ENCODE data around the gene LILRB5. TPM values are rescaled to one million over a fixed set of nuclear protein-coding genes. Genes with fewer than 3 reads are reported as not detected.
A peak's percentile ranks its signal among the peaks of the same experiment; 100 is the strongest.
"Not testable (repeated sequence)": the region's sequence is repeated elsewhere in the genome, so short reads cannot be mapped to it uniquely, and the experiment has no call there.

LILRB5 gene
- total and polyA plus RNA-seq, 4 donors: 2.7 to 48.7 (median 11.7) TPM

DNA sequence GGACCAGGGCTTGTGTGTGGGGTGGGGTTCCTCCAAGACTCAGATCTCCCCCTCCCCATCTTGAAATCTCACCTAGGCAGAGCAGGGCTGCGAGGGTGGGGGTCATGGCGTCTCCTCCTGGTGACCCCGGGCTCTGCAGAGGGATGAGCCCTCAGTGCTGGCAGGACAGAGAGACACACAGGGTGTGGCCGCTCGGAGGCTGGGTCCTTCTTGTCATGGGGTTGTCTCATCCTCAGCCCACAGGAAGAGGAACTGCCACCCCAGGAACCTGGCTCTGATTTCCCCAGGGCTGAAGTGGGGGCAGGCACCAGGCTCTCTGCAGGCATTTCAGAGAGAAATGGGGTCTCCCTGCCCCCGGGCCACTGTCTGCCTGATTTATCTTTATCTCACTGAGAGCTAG lies 14.4 kb downstream of the LILRB5 start, which contains the start of gene LILRA6:
Gene LILRA6 (minus strand): TSS at position 145 of the 400 bp plus-strand sequence.
- ATAC-seq (ENCODE audit: low FRiP score); DNase-seq; H3K27me3 ChIP-seq (ENCODE audit: control insufficient read depth in 1 of 2, insufficient read depth in 2 of 2, low read length in 1 of 2); H3K9me3 ChIP-seq (ENCODE audit: control insufficient read depth, low read length); H3K4me3 ChIP-seq (ENCODE audit: low read length in 2 of 2); H3K36me3 ChIP-seq (ENCODE audit: control insufficient read depth in 1 of 2, insufficient read depth in 2 of 2, low read length in 1 of 2); intact Hi-C loops (cut with DNase I); H3K4me1 ChIP-seq (ENCODE audit: control insufficient read depth in 1 of 2, insufficient read depth in 2 of 2, low read length in 2 of 2); H3K27ac ChIP-seq (ENCODE audit: low read depth in 1 of 2, low read length in 2 of 2): not testable (repeated sequence)
- 66% methylated on average over 6 of the region's 6 CpGs; no CpG with 5 or more reads in 1 of the 2 donors for WGBS, 2 donors

DNA sequence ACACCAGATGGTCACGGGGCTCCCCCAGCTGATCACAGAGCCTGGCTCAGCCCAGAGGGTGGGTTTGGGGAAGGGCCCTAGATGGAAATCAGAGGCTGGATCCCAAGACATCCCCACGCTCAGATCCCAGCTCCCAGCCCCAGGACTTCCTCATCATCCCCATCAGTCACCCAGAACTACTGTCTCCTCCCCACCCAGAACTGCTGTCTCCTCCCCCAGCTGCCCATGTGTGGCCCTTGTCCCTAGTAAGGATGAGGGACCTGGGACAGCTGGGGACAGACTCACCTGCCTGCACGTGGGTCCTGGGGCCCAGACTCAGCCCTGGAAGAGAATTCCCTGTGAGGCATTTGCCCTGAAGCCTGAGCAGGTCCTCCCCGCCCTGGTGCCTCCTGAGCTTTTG lies 14.8 kb downstream of the LILRB5 start:
- H3K4me1 ChIP-seq (ENCODE audit: control insufficient read depth in 1 of 2, insufficient read depth in 2 of 2, low read length in 2 of 2); H3K27me3 ChIP-seq (ENCODE audit: control insufficient read depth in 1 of 2, insufficient read depth in 2 of 2, low read length in 1 of 2); ATAC-seq (ENCODE audit: low FRiP score); H3K36me3 ChIP-seq (ENCODE audit: control insufficient read depth in 1 of 2, insufficient read depth in 2 of 2, low read length in 1 of 2); H3K4me3 ChIP-seq (ENCODE audit: low read length in 2 of 2); H3K9me3 ChIP-seq (ENCODE audit: control insufficient read depth, low read length); DNase-seq; intact Hi-C loops (cut with DNase I); H3K27ac ChIP-seq (ENCODE audit: low read depth in 1 of 2, low read length in 2 of 2): not testable (repeated sequence)
- 76% methylated on average over 4 of the region's 4 CpGs; no CpG with 5 or more reads in 1 of the 2 donors for WGBS, 2 donors

DNA sequence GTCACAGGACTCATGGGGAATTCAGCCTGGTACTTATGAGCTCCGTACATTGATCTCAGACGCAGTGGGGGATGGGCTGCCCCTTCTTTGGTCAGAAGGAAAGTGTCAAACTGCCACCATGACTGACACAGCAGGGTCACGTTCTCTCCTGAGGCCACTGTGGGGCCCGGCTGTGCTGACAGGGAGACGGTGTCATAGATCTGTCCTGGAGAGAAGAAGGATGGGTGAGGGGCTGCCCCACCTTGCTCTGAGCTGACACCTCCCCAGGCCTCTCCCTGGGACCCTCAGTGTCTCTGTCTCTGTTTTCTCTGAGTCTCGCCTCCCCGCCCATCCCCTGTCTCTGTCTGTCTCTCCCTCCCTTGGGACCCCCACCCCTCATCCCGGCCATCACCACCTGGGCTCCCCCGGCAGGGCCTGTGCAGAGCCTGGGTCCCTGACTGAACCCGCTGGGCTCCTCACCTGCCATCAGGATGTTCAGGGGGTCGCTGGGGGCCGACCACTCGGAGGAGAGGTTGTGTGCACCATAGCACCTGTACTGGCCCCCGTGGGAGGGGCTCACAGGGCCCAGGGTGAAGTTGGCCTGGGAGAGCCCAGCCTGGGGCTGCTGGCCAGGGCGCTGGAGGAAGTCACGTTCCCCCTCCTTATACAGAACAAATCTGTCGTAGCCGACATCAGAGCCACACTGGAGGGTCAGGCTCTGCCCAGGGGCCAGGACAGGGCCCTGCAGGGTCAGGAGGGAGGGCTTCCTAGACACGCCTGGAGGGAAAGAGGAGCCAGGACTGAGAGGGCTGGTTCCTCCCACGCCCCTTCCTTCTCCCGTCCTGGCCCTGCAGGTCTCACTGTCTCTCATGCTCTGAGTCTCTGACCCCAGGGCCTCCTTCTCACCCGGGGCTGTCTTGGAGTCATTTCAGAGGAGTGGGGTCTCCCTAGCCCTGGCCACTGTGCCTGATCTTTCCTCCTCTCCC lies 16.4 kb downstream of the LILRB5 start:
- H3K9me3 ChIP-seq (ENCODE audit: control insufficient read depth, low read length); H3K36me3 ChIP-seq (ENCODE audit: control insufficient read depth in 1 of 2, insufficient read depth in 2 of 2, low read length in 1 of 2); H3K4me3 ChIP-seq (ENCODE audit: low read length in 2 of 2); H3K4me1 ChIP-seq (ENCODE audit: control insufficient read depth in 1 of 2, insufficient read depth in 2 of 2, low read length in 2 of 2); intact Hi-C loops (cut with DNase I); H3K27ac ChIP-seq (ENCODE audit: low read depth in 1 of 2, low read length in 2 of 2); H3K27me3 ChIP-seq (ENCODE audit: control insufficient read depth in 1 of 2, insufficient read depth in 2 of 2, low read length in 1 of 2); ATAC-seq (ENCODE audit: low FRiP score): not testable (repeated sequence)
- DNase-seq: peak in 1 of 2 donors; percentile 32
- WGBS, 2 donors: 56% methylated on average over 12 to 19 of the region's 22 CpGs

DNA sequence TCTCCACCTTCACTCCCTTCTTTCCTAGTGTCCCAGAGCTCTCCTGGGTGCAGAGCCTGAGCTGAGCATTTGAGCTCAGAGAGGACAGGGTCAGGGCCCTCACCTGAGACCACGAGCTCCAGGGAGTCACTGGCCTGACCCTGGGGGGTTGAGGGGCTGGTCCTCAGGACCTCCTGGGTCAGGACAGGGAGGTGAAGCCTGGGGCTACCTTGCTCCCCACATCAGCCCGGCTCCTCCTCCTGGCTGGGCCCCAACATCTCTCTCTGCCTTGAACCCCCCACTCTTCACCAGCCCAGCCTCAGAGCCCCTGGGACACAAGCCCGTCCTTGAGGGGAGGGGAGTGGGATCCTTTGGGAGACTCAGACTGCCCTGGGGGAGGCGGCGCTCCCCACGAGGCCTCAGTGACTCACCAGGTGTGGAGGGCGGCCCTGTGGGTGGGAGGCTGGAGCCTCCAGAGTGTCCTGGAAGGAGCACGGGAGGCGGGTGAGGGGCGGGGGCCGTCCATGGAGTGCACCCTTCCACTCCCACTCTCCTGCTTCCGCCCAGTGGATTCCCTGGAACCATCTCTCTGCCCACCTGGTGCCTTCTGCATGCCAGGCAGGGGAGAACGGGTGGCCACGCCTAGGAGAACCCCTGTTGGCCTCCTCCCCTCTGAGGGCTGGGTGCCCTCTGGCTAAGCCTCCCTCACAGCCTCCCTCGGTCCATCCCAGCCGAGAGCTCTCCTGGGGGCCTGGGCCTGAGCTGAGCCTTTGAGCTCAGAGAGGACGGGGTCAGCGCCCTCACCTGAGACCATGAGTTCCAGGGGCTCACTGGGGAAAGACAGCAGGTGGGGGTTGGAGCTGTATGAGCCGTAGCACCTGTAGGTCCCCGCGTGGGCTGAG lies 17.3 kb downstream of the LILRB5 start:
- not testable (repeated sequence) for H3K9me3 ChIP-seq (ENCODE audit: control insufficient read depth, low read length); H3K4me1 ChIP-seq (ENCODE audit: control insufficient read depth in 1 of 2, insufficient read depth in 2 of 2, low read length in 2 of 2); H3K27ac ChIP-seq (ENCODE audit: low read depth in 1 of 2, low read length in 2 of 2); H3K4me3 ChIP-seq (ENCODE audit: low read length in 2 of 2); H3K27me3 ChIP-seq (ENCODE audit: control insufficient read depth in 1 of 2, insufficient read depth in 2 of 2, low read length in 1 of 2); H3K36me3 ChIP-seq (ENCODE audit: control insufficient read depth in 1 of 2, insufficient read depth in 2 of 2, low read length in 1 of 2)
- 72 to 73% methylated on average over 14 to 16 of the region's 21 CpGs for WGBS, 2 donors
- DNase-seq: peak in 1 of 2 donors; percentile 36
- intact Hi-C loops (cut with DNase I): loop anchor here in 1 of 2 donors (2.0 kb wide), 1 partner anchor 17 kb away; the partner anchor contains the start of gene LILRB3
- ATAC-seq (ENCODE audit: low FRiP score): peak; percentile 46

DNA sequence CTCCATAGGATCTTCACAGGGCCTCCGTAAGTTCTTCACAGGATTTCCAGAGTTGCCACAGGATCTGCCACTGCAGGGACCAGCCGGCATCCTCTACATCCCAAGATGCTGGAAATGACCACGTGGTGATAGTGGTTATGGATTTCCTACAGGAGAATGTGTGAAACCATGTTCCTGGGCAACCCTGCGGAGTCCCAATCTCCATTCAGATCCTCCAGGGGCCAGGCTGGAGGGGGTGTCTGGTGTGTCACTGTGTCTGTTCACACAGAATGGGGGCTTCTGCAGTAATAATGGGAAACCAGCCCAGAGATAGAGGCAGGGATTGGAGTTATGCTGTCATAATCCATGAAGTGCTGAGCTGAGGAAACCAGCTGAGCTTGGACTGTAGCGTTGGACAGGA lies 23.1 kb downstream of the LILRB5 start:
- intact Hi-C loops (cut with DNase I): no loop called here
- no peaks in the 10 kb centered on the region for H3K36me3 ChIP-seq (ENCODE audit: control insufficient read depth in 1 of 2, insufficient read depth in 2 of 2, low read length in 1 of 2)
- no peak for DNase-seq
- no peak overlapping the region for H3K27ac ChIP-seq (ENCODE audit: low read depth in 1 of 2, low read length in 2 of 2)
- 5 to 61% methylated on average over 5 of the region's 5 CpGs for whole genome bisulfite sequencing, 2 donors
- no peak overlapping the region for H3K4me3 ChIP-seq (ENCODE audit: low read length in 2 of 2)
- no peaks in the 10 kb centered on the region for H3K9me3 ChIP-seq (ENCODE audit: control insufficient read depth, low read length)
- no peak for ATAC-seq (ENCODE audit: low FRiP score)
- H3K4me1 ChIP-seq (ENCODE audit: control insufficient read depth in 1 of 2, insufficient read depth in 2 of 2, low read length in 2 of 2): no peaks in the 10 kb centered on the region
- no peaks in the 10 kb centered on the region for H3K27me3 ChIP-seq (ENCODE audit: control insufficient read depth in 1 of 2, insufficient read depth in 2 of 2, low read length in 1 of 2)

DNA sequence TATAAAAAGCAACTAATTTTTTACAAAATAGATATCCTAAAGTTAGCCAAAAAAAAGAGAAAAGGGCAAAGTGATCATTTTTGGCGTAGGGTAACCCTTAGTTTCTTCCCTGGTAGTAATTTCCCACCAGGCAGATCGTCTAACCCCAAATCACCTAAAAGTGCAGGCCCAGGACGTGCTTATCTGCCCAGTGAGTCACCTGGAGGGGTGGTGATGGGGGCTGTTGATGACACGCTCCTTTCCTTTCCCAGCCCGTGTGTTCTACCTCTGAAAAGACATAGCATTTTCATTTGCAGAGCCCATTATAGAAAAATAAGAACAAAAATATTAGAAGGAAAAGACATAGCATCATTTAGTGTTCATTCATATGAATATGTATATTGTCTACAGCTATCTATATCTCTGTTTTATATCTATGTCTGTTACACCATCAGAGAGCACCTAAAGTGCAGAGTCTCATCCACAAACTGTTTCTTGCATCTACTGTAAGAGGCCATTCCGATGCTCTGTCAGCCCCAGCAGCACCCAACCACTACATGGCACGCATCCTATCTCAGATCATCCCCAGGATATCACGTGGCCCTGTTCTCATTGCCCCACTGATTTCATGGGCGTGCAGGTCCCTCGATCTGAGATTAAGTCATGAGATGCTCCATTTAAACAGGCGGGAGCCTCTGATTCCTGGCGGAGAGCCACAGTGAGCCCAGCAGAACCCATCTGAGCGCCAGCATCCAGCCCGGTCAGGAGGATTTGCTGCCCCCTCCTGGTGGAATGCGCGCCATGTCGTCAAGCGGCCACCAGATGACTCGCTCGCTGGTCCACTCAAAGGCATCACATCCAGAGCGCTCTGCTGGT lies 25.8 kb downstream of the LILRB5 start:
- Histone ChIP-seq H3K36me3 (ENCODE audit: control insufficient read depth in 1 of 2, insufficient read depth in 2 of 2, low read length in 1 of 2) (no peaks in the 10 kb centered on the region), H3K4me1 (ENCODE audit: control insufficient read depth in 1 of 2, insufficient read depth in 2 of 2, low read length in 2 of 2) (no peaks in the 10 kb centered on the region), H3K27ac (ENCODE audit: low read depth in 1 of 2, low read length in 2 of 2) (no peak overlapping the region), H3K4me3 (ENCODE audit: low read length in 2 of 2) (no peak overlapping the region), H3K9me3 (ENCODE audit: control insufficient read depth, low read length) (no peaks in the 10 kb centered on the region), H3K27me3 (ENCODE audit: control insufficient read depth in 1 of 2, insufficient read depth in 2 of 2, low read length in 1 of 2) (no peaks in the 10 kb centered on the region)
- 18 to 19% methylated on average over 21 of the region's 21 CpGs for WGBS, 2 donors
- peak; percentile 93 for ATAC-seq (ENCODE audit: low FRiP score)
- DNase-seq: peak; percentile 90 to 98
- intact Hi-C loops (cut with DNase I): loop anchor here (1.0 to 2.0 kb wide), 2 partner anchors 62 to 63 kb away; no protein-coding TSS in a partner anchor

DNA sequence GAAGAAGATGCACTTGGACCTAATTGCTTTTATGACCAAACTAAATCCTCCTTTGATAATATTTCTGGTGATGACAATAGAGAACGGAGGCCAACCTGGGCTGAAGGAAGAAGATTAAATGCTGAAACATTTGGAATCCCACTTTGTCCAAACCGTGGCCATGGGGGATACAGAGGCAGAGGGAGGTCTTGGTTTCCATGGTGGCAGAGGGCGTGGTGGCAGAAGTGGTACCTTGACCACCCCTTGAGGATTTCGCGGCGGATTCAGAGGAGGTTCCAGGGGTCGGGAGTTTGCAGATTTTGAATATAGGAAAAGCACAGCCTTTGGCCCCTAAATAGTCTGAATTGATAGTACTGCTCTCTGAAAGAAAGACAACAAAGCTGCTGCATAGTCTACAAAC lies 27.0 kb downstream of the LILRB5 start:
- ATAC-seq (ENCODE audit: low FRiP score) (no peak), DNase-seq (no peak)
- H3K4me3 ChIP-seq (ENCODE audit: low read length in 2 of 2): no peak overlapping the region
- H3K9me3 ChIP-seq (ENCODE audit: control insufficient read depth, low read length): no peaks in the 10 kb centered on the region
- no peaks in the 10 kb centered on the region for H3K36me3 ChIP-seq (ENCODE audit: control insufficient read depth in 1 of 2, insufficient read depth in 2 of 2, low read length in 1 of 2)
- H3K27me3 ChIP-seq (ENCODE audit: control insufficient read depth in 1 of 2, insufficient read depth in 2 of 2, low read length in 1 of 2): no peaks in the 10 kb centered on the region
- no peak overlapping the region for H3K27ac ChIP-seq (ENCODE audit: low read depth in 1 of 2, low read length in 2 of 2)
- 85 to 92% methylated on average over 7 of the region's 7 CpGs for WGBS, 2 donors
- no peaks in the 10 kb centered on the region for H3K4me1 ChIP-seq (ENCODE audit: control insufficient read depth in 1 of 2, insufficient read depth in 2 of 2, low read length in 2 of 2)
- intact Hi-C loops (cut with DNase I): loop anchor here in 1 of 2 donors (2.0 kb wide), 1 partner anchor 61 kb away; no protein-coding TSS in a partner anchor

DNA sequence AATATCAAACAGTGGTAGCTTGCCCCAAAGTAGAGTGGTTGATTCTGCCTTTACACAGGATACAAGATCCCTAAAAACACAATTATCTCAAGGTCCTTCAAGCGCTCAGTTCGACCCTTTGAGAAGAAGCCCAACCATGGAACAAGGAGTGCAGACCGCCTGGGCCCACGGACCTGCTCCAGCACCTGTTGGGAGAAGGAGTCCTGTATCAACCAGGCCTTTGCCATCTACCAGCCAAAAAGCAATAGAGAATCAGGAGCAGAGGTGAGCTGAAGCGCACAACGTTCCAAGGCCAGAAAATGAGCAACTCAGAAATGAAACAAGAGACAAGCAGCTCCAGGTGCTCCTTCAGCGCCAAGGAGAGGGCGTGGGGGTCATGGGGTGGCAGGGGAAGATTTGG lies 27.9 kb downstream of the LILRB5 start:
- ATAC-seq (ENCODE audit: low FRiP score) (no peak), DNase-seq (no peak)
- intact Hi-C loops (cut with DNase I): no loop called here
- Histone ChIP-seq H3K4me1 (ENCODE audit: control insufficient read depth in 1 of 2, insufficient read depth in 2 of 2, low read length in 2 of 2) (no peaks in the 10 kb centered on the region), H3K27ac (ENCODE audit: low read depth in 1 of 2, low read length in 2 of 2) (no peak overlapping the region), H3K36me3 (ENCODE audit: control insufficient read depth in 1 of 2, insufficient read depth in 2 of 2, low read length in 1 of 2) (no peaks in the 10 kb centered on the region), H3K4me3 (ENCODE audit: low read length in 2 of 2) (no peak overlapping the region), H3K9me3 (ENCODE audit: control insufficient read depth, low read length) (no peaks in the 10 kb centered on the region), H3K27me3 (ENCODE audit: control insufficient read depth in 1 of 2, insufficient read depth in 2 of 2, low read length in 1 of 2) (no peaks in the 10 kb centered on the region)
- 89 to 90% methylated on average over 8 of the region's 8 CpGs for WGBS, 2 donors
